ENCODE measurements around the gene KRTAP10-6.
A peak's percentile ranks its signal among the peaks of the same experiment; 100 is the strongest.
"Not testable (repeated sequence)": the region's sequence is repeated elsewhere in the genome, so short reads cannot be mapped to it uniquely, and the experiment has no call there.

The KRTAP10-6 gene

DNA sequence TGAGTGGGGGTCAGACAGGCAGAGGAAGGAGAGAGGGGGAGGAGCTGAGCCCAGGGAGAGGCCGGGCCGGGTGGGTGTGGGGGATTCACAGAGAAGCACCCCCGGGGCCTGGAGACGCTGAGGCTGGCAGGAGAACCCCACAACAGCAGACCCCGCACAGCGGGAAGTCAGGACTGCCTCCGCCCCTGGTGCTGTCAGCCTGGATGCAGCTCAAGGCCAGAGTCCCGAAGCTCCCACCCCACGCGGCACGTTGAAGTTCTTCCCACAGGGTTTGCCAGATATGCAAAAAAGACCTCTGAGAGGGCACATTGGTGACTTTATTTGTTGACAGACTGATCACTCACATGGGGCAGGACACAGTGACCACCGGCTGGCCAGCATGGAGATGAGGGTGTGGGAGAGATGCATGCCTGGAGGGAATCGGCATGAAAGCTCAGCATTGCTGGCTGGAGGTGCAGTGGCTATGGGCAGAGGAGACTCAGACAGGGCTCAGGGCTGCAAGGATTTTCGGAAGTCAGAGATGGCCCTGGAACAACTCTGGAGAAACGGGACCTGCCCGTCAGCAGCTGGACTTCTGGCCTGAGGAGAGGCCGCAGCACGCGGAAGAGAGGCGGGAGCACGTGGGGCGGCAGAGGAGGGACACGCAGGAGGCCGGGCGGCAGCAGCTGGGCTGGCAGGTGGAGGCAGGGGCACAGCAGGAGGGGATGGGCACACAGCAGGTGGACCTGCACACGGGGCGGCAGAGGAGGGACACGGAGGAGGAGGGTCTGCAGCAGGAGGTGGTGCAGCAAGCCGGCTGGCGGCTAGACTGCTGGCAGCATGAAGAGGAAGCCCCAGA, 34.6 kb downstream of the KRTAP10-6 start:
- no peak for DNase-seq

DNA sequence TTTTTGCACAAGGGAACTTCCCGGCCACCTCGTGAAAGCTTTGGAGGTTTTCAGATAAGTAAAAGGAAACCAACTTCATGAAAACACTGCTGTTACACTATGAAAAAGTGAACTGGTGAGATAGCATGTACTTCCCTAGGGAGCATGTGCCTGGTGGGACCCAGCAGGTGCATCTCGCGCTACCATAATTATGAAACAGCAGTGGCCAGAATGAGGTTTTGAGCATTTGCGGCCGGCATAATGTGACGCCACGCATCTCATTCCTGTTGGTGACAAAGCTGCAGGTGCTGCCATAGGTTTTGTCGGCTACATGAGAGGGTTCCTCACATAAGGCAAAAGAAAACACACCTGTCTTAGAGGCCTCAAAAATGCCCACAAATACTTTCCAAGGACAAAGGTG, 35.4 kb downstream of the KRTAP10-6 start:
- no peak for DNase-seq

DNA sequence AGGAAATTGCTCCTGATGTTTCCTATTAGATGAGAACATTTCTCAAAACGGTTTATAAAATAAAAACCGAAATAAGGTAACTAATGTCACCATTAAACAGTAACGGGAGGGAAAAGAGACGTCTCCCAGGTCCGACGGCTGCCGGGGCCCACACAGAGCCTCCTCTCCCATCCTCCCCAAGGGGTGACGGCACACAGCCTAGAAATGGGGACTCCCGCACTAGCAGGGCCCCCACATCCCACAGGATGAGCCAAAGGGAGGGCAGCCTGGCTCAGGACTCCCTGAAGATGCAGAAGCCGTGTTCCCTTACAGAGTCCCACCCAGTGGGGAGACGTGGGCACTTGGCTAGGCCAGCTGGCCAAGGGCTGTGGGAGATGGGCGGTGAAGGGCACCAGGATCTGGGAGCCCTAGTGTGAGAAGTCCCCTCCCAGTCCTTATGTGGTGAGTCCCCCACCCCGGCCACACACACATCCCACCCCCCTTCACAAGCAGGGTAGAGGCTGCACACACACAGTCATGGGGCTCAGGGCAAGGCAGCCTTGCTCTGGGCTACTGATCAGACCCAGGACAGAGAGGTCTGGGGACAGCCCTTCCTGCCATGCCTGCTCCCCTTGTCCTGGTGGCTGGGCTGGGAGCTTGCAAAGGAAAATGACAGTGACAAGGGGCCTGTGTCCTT, 37.0 kb downstream of the KRTAP10-6 start:
- no peak for DNase-seq

DNA sequence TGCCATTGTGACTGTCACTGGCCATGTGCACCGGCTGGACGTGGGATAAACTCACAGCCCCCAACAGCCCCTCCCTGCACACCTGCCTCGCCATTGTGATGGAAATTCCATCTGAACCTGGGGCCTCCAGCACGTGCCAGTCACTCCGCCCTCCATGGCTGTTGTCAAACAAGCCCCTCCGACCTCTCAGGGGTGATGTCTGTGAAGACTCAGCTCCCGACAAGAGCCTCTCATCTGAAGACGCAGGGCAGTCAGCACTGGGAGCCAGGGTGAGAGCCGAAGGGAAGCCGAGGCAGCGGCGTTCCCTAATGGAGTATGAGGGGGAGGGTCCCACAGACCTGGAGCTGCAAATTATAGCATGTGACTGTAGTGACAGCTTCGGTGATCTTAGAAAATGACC, 39.6 kb downstream of the KRTAP10-6 start:
- no peak for DNase-seq

DNA sequence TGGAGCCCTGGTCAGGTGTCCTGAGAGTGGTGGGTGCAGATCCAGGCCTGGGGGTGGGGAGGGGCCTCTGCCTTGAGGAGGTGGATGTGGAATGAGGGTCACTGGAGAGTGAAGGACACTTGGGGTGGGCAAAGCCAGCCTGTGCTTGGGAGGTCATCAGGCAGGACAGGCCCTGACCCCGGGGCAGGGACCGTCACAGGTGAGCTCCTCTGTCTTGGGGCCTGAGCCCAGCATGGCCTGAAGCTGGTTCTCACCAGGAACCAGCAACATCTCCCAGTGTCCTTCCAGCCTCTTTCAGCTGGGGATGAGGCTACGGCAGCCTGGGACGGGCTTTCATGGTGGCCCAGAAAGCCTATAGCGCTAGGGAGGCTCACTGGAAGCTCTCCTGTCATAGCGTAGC, 40.2 kb downstream of the KRTAP10-6 start:
- no peak for DNase-seq

DNA sequence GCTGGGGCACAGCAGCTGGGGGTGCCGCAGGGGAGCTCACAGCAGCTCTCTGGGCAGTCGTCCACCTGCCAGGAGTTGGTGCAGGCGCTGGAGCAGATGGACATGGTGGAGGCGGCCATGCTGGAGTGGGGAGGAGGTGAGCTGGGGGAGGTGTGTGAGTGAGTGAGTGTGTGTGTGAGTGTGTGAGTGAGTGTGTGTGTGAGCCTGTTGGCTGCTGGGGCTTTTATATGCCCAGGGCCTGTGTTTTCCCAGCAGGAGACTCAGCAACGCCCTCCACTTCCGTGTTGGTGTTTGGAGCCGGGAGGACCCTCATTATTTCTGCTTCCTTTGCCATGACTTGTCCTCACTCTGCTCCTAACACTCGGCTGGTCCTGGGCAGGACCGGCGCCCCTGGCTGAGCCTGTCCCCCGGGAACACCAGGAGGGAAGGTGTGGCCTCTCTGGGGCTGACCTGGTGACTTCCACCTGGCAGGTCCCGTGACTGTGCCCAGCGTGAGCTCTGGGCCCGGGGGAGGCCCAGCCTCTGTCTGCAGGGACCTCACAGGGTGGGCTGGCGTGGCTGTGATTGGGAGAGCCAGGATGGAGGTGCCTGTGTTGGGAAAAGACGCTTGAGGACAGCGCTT, 40.9 kb downstream of the KRTAP10-6 start, which contains the start of gene KRTAP10-2:
KRTAP10-2 (minus strand) TSS at position 166 of the 622 bp plus-strand sequence; CDS start at position 119, 47 bp downstream.
- no peak for DNase-seq

DNA sequence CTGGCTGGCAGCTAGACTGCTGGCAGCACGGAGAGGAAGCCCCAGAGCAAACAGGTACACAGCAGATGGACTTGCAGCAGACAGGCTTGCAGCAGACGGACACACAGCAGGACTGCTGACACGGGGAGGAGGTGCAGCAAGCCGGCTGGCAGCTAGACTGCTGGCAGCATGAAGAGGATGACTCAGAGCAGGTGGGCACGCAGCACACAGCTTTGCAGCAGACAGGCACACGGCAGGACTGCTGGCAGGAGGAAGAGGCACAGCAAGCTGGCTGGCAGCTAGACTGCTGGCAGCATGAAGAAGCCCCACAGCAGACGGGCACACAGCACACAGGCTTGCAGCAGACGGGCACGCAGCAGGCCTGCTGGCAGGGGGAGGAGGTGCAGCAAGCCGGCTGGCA, 41.5 kb downstream of the KRTAP10-6 start:
- DNase-seq, result no peak

DNA sequence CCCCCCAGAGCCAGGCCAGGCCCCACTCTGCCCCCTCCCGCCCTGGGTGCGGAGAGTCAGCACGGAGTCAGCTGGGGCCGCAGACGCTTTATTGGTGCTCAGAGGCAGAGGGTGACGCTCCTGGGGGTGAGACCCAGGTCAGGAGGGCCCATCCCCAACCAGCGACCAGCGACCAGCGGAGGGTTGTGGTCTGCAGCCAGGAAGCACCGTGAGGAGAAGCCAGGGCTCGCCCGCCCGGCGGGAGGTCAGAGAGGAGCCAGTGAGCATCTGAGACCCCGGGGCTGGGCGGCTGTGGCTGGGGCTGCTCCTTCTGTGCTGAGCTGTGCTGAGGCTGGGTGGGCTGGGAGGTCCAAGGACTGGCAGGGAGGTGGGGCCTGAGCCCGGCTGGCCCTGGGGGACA, 42.0 kb downstream of the KRTAP10-6 start:
- not testable (repeated sequence) for DNase-seq

DNA sequence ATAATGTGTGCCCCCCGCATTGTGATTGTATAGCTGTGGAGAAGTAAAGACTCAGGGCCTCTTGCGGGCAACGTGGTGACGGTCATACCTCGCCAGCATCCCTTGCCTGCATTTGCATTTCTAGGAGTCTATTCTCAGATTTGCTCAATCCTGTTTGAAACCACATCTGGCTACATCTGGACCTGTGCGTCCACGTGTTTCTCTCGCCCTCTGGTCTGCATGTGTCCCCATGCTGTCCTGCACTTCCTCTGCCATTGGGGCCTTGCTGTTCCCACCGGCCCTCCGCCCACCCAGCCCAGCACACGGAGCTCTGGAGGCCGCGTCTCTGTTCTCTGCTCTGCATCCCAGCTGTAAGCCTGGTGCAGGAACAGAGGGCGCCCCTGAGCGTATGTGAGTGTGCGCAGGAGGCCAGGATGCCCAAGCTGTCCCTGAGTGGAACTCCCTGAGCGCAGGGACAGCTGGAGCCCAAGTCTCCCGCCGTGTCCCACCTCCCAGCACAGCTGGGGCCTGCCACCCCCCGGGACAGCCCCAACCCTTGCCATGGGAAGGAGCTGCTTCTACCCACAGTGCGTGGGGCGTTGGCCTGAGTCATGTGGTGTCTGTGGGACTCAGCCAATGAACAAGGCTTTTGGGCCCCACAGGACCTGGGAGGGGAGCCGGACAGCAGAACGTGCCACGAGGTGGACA, 42.6 kb downstream of the KRTAP10-6 start:
- DNase-seq, result no peak

DNA sequence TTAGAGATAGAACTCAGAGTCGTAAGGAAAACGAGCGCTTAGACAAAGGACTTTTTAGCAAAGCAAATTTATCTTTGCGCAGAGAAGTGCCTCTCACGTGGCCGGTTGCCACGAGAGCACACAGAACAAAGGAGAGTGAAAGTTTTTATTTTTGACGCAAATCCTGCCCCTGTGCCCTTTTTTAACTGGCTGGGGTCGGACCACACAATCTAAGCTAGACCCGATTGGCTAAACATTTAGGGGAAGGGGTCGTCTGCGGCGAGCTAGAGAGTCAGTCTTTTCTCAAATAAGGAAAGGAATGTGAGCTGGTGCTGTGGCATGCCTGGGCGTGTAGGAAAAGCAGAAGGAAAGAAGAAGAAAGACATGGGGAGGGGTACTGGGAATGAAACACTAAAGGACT, 43.4 kb downstream of the KRTAP10-6 start:
- DNase-seq, result no peak

DNA sequence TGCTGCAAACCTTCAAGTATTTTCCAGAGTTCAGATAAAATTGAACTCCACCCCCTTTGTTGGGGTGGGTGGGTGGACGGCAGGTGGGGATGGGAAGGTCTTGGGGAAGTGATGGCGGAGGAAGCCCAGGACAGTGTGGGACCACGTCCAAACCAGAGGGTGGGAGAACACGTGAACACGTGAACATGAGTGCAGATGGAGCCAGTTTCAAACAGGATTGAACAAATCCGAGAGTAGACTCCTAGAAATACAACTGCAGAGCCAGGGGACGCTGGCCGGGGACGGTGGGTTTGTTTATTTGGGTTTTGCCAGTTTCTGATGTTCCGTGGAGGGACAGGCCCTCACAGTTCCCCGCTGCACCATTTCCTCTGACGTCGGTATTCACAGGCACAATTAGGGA, 43.9 kb downstream of the KRTAP10-6 start:
- no peak for DNase-seq

DNA sequence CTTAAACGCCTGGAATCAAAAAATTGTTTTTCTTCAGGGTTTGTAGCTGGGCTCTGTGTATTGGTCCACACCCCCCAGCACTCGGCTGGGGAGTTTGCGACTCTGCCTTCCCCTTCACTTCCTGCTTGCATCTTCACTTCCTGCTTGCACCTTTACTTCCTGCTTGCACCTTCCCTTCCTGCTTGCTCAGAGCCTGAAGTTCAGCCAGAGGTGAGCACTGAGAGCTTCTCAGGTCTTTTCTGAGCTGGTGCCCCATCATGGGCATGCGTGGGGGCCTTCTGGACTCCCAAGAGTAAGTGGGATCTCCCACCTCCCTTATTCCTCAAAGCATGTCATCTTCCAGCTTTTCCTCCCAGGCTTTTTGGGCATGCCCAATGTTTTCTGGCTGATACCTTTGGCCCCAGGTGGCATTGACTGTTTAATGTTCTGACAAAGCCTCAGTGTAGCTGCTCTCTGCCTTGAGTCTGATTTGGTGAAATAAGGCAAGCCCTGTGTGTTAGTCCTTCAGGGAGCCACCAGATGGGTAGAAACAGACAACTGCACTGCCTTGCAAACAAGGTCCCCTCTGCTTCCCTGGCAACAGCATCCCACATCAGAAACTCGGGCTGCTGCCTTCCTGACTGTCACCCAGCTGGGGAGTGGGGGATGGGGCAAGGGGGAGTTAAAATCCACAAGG, 44.5 kb downstream of the KRTAP10-6 start:
- peak; percentile 46 to 51 for DNase-seq

DNA sequence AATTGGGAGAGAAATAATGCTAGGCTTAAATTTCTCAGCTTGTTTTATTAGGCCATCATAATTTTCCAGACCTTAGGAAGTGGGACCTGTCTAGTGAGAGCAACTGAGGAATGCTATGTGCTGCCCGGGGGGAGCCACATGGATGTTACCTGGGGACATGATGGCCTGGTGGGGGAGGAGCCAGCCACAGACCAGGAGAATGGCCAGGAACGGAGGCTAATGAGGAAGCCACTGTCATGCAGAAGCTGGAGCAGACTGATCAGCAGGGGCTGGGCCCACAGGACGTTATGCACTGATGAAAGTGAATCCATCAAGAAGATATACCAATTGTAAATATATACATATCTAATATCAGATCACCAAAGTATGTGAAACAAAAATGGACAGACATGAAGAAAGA, 47.7 kb downstream of the KRTAP10-6 start:
- no peak for DNase-seq

DNA sequence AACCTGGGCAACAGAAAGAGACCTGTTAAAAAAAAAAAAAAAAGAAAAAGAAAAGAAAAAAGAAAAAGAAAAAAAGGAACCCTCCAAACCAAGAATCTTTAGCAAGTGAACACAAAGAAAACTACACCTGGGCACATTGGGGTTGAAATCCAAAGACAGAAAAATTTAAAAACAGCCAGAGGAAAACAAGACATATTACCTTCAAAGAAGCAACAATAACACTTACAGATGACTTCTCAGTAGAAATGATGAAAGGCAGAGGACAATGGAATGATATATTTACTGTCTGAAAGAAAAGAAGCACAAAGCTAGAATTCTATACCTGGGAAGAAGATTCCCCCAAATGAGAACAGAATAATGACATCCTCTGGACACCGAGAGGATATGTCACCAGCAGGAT, 49.6 kb downstream of the KRTAP10-6 start:
- DNase-seq, result no peak
